ENCODE results near the gene ARFGAP3. TPM values are rescaled to one million over a fixed set of nuclear protein-coding genes. Genes with fewer than 3 reads are reported as not detected.

ARFGAP3 gene
- total and polyA plus RNA-seq, 7 experiments from 2014 or later: 22.9 to 38.4 (median 30.6) TPM

- Histone ChIP-seq H3K36me3 (ENCODE audit: control insufficient read depth in 2 of 3, insufficient read depth in 3 of 3, low read length in 3 of 3) (no peaks in the 10 kb centered on the region), H3K4me3 (ENCODE audit: low read length) (no peak overlapping the region), H3K27ac (ENCODE audit: low read depth, low read length) (no peak overlapping the region), H3K4me1 (ENCODE audit: control insufficient read depth in 2 of 2, insufficient read depth in 2 of 2, low read length in 2 of 2) (peaks cover 4 to 6% of the 10 kb centered on the region in 2 donors), H3K27me3 (ENCODE audit: control insufficient read depth in 2 of 2, insufficient read depth in 2 of 2, low read length in 2 of 2) (no peaks in the 10 kb centered on the region), H3K9me3 (ENCODE audit: control insufficient read depth in 2 of 3, low read length in 3 of 3) (no peaks in the 10 kb centered on the region)
- intact Hi-C loops (cut with micrococcal nuclease): loop anchor here (1.0 to 10.0 kb wide), 8 partner anchors 9 to 773 kb away; partner anchors contain the start of genes PACSIN2 (in 2 of the 2), POLDIP3 (in 2 of the 2), TTLL12 (in 2 of the 2) and TTLL1 (in 1 of the 2)
- DNase-seq: no peak
- ChIA-PET POLR2A (interaction anchor here (1.6 to 1.9 kb wide), 4 partner anchors 11 to 330 kb away, joined by 4 to 14 read pairs (median 5); partner anchors contain the start of genes PACSIN2 and TTLL12), CTCF (interaction anchor here (1.5 to 2.4 kb wide), 2 partner anchors 10 to 13 kb away, joined by 3 to 12 read pairs; no protein-coding TSS in a partner anchor)
- Mint-ChIP-seq H3K36me3 (peaks cover 0 to 6% (median 0%) of the 10 kb centered on the region in 5 donors), H3K9me3 (peaks cover 0 to 4% (median 0%) of the 10 kb centered on the region in 11 donors), H3K27me3 (no peaks in the 10 kb centered on the region), H3K4me1 (peaks cover 0 to 24% (median 10%) of the 10 kb centered on the region in 7 donors), H3K27ac (peak overlapping the region in 8 of 9 donors; percentile 32 to 80 (median 50)), H3K4me3 (peak overlapping the region in 9 of 10 donors; percentile 45 to 92 (median 70))
- no peak for ATAC-seq
These were observed 890 bp upstream of the ARFGAP3 start for GRCh38 chr22:42857845-42858481.

- H3K4me3 Mint-ChIP-seq: peak overlapping the region; percentile 84 to 92 (median 88)
- ChIA-PET POLR2A (interaction anchor here (0.6 to 1.9 kb wide), 6 partner anchors 9 to 412 kb away, joined by 3 to 14 read pairs (median 5); partner anchors contain the start of gene PACSIN2), CTCF (interaction anchor here (0.6 to 1.3 kb wide), 5 partner anchors 12 to 335 kb away, joined by 3 to 6 read pairs (median 4); no protein-coding TSS in a partner anchor)
- H3K9me3 ChIP-seq (ENCODE audit: control insufficient read depth in 2 of 3, low read length in 3 of 3): no peaks in the 10 kb centered on the region
- peaks cover under 1 to 20% (median 10%) of the 10 kb centered on the region in 7 donors for H3K4me1 Mint-ChIP-seq
- H3K27me3 Mint-ChIP-seq: no peaks in the 10 kb centered on the region
- peaks cover 0 to 5% (median 0%) of the 10 kb centered on the region in 5 donors for H3K36me3 Mint-ChIP-seq
- H3K27me3 ChIP-seq (ENCODE audit: control insufficient read depth in 2 of 2, insufficient read depth in 2 of 2, low read length in 2 of 2): no peaks in the 10 kb centered on the region
- DNase-seq: peak in 4 of 9 donors; percentile 51 to 71 (median 60)
- intact Hi-C loops (cut with micrococcal nuclease): loop anchor here (2.0 to 10.0 kb wide), 4 partner anchors 232 to 772 kb away; partner anchors contain the start of genes POLDIP3 (in 1 of the 2), TTLL1 (in 1 of the 2) and TTLL12 (in 1 of the 2)
- H3K4me3 ChIP-seq (ENCODE audit: low read length): peak overlapping the region; percentile 77
- peaks cover 4 to 6% of the 10 kb centered on the region in 2 donors for H3K4me1 ChIP-seq (ENCODE audit: control insufficient read depth in 2 of 2, insufficient read depth in 2 of 2, low read length in 2 of 2)
- no peaks in the 10 kb centered on the region for H3K9me3 Mint-ChIP-seq
- ATAC-seq: peak; percentile 45
- H3K27ac Mint-ChIP-seq: peak overlapping the region; percentile 80 to 94 (median 89)
- peak overlapping the region; percentile 93 for H3K27ac ChIP-seq (ENCODE audit: low read depth, low read length)
- H3K36me3 ChIP-seq (ENCODE audit: control insufficient read depth in 2 of 3, insufficient read depth in 3 of 3, low read length in 3 of 3): no peaks in the 10 kb centered on the region
These were observed 751 bp downstream of the ARFGAP3 start for GRCh38 chr22:42856179-42856864.

GRCh38 chr22:42855721-42856120 is 1.4 kb downstream of the ARFGAP3 start:
- peaks cover 0 to 3% (median 0%) of the 10 kb centered on the region in 5 donors for H3K36me3 Mint-ChIP-seq
- Histone ChIP-seq H3K36me3 (ENCODE audit: control insufficient read depth in 2 of 3, insufficient read depth in 3 of 3, low read length in 3 of 3) (no peaks in the 10 kb centered on the region), H3K27ac (ENCODE audit: low read depth, low read length) (no peak overlapping the region), H3K4me1 (ENCODE audit: control insufficient read depth in 2 of 2, insufficient read depth in 2 of 2, low read length in 2 of 2) (peaks cover 4 to 6% of the 10 kb centered on the region in 2 donors), H3K27me3 (ENCODE audit: control insufficient read depth in 2 of 2, insufficient read depth in 2 of 2, low read length in 2 of 2) (no peaks in the 10 kb centered on the region), H3K9me3 (ENCODE audit: control insufficient read depth in 2 of 3, low read length in 3 of 3) (no peaks in the 10 kb centered on the region), H3K4me3 (ENCODE audit: low read length) (peak overlapping the region; percentile 77)
- H3K4me3 Mint-ChIP-seq: peak overlapping the region; percentile 84 to 92 (median 88)
- CTCF ChIA-PET: interaction anchor here (1.3 kb wide), 1 partner anchor 12 kb away, joined by 4 read pairs; no protein-coding TSS in a partner anchor
- H3K27me3 Mint-ChIP-seq: no peaks in the 10 kb centered on the region
- peak overlapping the region in 7 of 9 donors; percentile 84 to 94 (median 89) for H3K27ac Mint-ChIP-seq
- DNase-seq: no peak
- no peaks in the 10 kb centered on the region for H3K9me3 Mint-ChIP-seq
- intact Hi-C loops (cut with micrococcal nuclease): loop anchor here (2.0 to 10.0 kb wide), 4 partner anchors 233 to 771 kb away; partner anchors contain the start of genes POLDIP3 (in 1 of the 2), TTLL1 (in 1 of the 2) and TTLL12 (in 1 of the 2)
- POLR2A ChIA-PET: no interaction called here
- ATAC-seq: no peak
- peaks cover 5 to 26% (median 16%) of the 10 kb centered on the region in 7 donors for H3K4me1 Mint-ChIP-seq

- H3K27ac ChIP-seq (ENCODE audit: low read depth, low read length): no peak overlapping the region
These were observed 1.9 kb downstream of the ARFGAP3 start for GRCh38 chr22:42855211-42855610.

GRCh38 chr22:42848941-42849550 is 8.0 kb downstream of the ARFGAP3 start:
- CTCF ChIA-PET: interaction anchor here (0.6 to 1.0 kb wide), 4 partner anchors 137 to 421 kb away, joined by 3 to 4 read pairs (median 3); no protein-coding TSS in a partner anchor
- H3K9me3 Mint-ChIP-seq: peaks cover 0 to 1% (median 0%) of the 10 kb centered on the region in 11 donors

More at GRCh38 chr22:42855211-42855610, 1.9 kb downstream of the ARFGAP3 start:
- peak overlapping the region in 3 of 9 donors; percentile 20 to 40 (median 26) for H3K27ac Mint-ChIP-seq
- ChIA-PET CTCF (interaction anchor here (1.3 kb wide), 1 partner anchor 13 kb away, joined by 4 read pairs; no protein-coding TSS in a partner anchor), POLR2A (no interaction called here)
- intact Hi-C loops (cut with micrococcal nuclease): loop anchor here (5.0 to 10.0 kb wide), 2 partner anchors 332 to 770 kb away; partner anchors contain the start of gene TTLL12 (in 1 of the 2)
- peak overlapping the region; percentile 47 to 79 (median 62) for H3K4me3 Mint-ChIP-seq
- H3K4me1 Mint-ChIP-seq: peaks cover 5 to 30% (median 19%) of the 10 kb centered on the region in 7 donors
- Histone ChIP-seq H3K9me3 (ENCODE audit: control insufficient read depth in 2 of 3, low read length in 3 of 3) (no peaks in the 10 kb centered on the region), H3K4me1 (ENCODE audit: control insufficient read depth in 2 of 2, insufficient read depth in 2 of 2, low read length in 2 of 2) (peaks cover 4 to 6% of the 10 kb centered on the region in 2 donors), H3K36me3 (ENCODE audit: control insufficient read depth in 2 of 3, insufficient read depth in 3 of 3, low read length in 3 of 3) (no peaks in the 10 kb centered on the region), H3K27me3 (ENCODE audit: control insufficient read depth in 2 of 2, insufficient read depth in 2 of 2, low read length in 2 of 2) (no peaks in the 10 kb centered on the region), H3K4me3 (ENCODE audit: low read length) (no peak overlapping the region)
- ATAC-seq (no peak), DNase-seq (no peak)
- H3K9me3 Mint-ChIP-seq: no peaks in the 10 kb centered on the region
- peaks cover 0 to 3% (median 0%) of the 10 kb centered on the region in 5 donors for H3K36me3 Mint-ChIP-seq
- H3K27me3 Mint-ChIP-seq: no peaks in the 10 kb centered on the region

More at GRCh38 chr22:42848941-42849550, 8.0 kb downstream of the ARFGAP3 start:
- Mint-ChIP-seq H3K4me3 (no peak overlapping the region), H3K27ac (no peak overlapping the region), H3K27me3 (no peaks in the 10 kb centered on the region), H3K4me1 (peaks cover 1 to 21% (median 16%) of the 10 kb centered on the region in 7 donors), H3K36me3 (peaks cover 0 to 27% (median 17%) of the 10 kb centered on the region in 5 donors)
- ATAC-seq (no peak), DNase-seq (no peak)
- Histone ChIP-seq H3K27ac (ENCODE audit: low read depth, low read length) (no peak overlapping the region), H3K4me3 (ENCODE audit: low read length) (no peak overlapping the region), H3K36me3 (ENCODE audit: control insufficient read depth in 2 of 3, insufficient read depth in 3 of 3, low read length in 3 of 3) (peaks cover 0 to 15% (median 0%) of the 10 kb centered on the region in 3 experiments), H3K27me3 (ENCODE audit: control insufficient read depth in 2 of 2, insufficient read depth in 2 of 2, low read length in 2 of 2) (no peaks in the 10 kb centered on the region), H3K9me3 (ENCODE audit: control insufficient read depth in 2 of 3, low read length in 3 of 3) (no peaks in the 10 kb centered on the region), H3K4me1 (ENCODE audit: control insufficient read depth in 2 of 2, insufficient read depth in 2 of 2, low read length in 2 of 2) (no peaks in the 10 kb centered on the region)
- POLR2A ChIA-PET: no interaction called here
- intact Hi-C loops (cut with micrococcal nuclease): no loop called here

All from naive thymus-derived CD4-positive, alpha-beta T cell (primary cell).